MM.1S (cell line): ENCODE results near the gene PFKFB4.

Experiments used
- CTCF ChIP-seq: fragments of 300-600 bp; sonication (generic); IDR thresholded peaks from 2 replicates; pipeline ENCODE4 v1.5.1; 2016; ENCODE audit warnings: antibody characterized with exemption, low read length, mixed read lengths
- EZH2 ChIP-seq: fragments of 300-600 bp; sonication (generic); optimal IDR thresholded peaks from 2 replicates; pipeline ENCODE3; 2017; ENCODE audit warnings: low read depth, mild to moderate bottlenecking, antibody characterized with exemption, low read length, mixed read lengths
- EZH2phosphoT487 ChIP-seq: fragments of 300-600 bp; sonication (generic); IDR thresholded peaks from 2 replicates; pipeline ENCODE4 v1.6.1; 2018; ENCODE audit warnings: antibody characterized with exemption, low read length

- TF ChIP-seq CTCF, result no peak
- no peak for TF ChIP-seq EZH2
- no peak for TF ChIP-seq EZH2phosphoT487
These were observed 19.8 kb downstream of the PFKFB4 start for GRCh38 chr3:48536785-48537184.
